Fibroblast of lung (primary cell): Measurements from ENCODE around the gene CPT1A. TPM values are rescaled to one million over a fixed set of nuclear protein-coding genes. Genes with fewer than 3 reads are reported as not detected.

Experiments used
- DNase-seq, 2 donors: peaks; one replicate each; pipeline versions ENCODE4 v3.0.0 to v3.0.0-alpha.2; 2010; ENCODE audit warnings: low read depth in 2 of 2
- H2AFZ ChIP-seq: 2 replicates; pipeline ENCODE4 v1.5.1; 2012; ENCODE audit warnings: low read length, control low read depth, inconsistent platforms
- H3K27ac ChIP-seq: 2 replicates; pipeline ENCODE4 v1.5.1; 2011; ENCODE audit warnings: low read length, control low read depth; ENCODE audit not compliant: insufficient read depth
- H3K27me3 ChIP-seq: 2 replicates; pipeline ENCODE4 v1.5.1; 2011; ENCODE audit warnings: mild to moderate bottlenecking, low read length; ENCODE audit not compliant: control insufficient read depth, insufficient read depth
- H3K36me3 ChIP-seq: 2 replicates; pipeline ENCODE4 v1.5.1; 2011; ENCODE audit warnings: low read length; ENCODE audit not compliant: control insufficient read depth, insufficient read depth
- H3K4me1 ChIP-seq: 2 replicates; pipeline ENCODE4 v1.5.1; 2011; ENCODE audit warnings: low read length; ENCODE audit not compliant: control insufficient read depth, insufficient read depth; ENCODE audit errors: extremely low read depth
- H3K4me2 ChIP-seq: 2 replicates; pipeline ENCODE4 v1.5.1; 2011; ENCODE audit warnings: low read length, control low read depth; ENCODE audit not compliant: insufficient read depth; ENCODE audit errors: extremely low read depth
- H3K4me3 ChIP-seq, 4 experiments: fragments of 200-600 bp in 1 of 4; sonication (generic) in 1 of 4; replicated peaks in 1 of 4; 2 replicates each; pipeline ENCODE4 v1.5.1; 2011 to 2016; ENCODE audit warnings: low read length in 4 of 4, low read depth in 3 of 4, mild to moderate bottlenecking in 3 of 4, control low read depth in 2 of 4, inconsistent platforms in 1 of 4, mixed read lengths in 1 of 4; ENCODE audit not compliant: insufficient read depth in 1 of 4; ENCODE audit errors: control extremely low read depth in 1 of 4
- H3K79me2 ChIP-seq: 2 replicates; pipeline ENCODE4 v1.5.1; 2012; ENCODE audit warnings: mild to moderate bottlenecking, low read length, inconsistent platforms; ENCODE audit not compliant: control insufficient read depth, insufficient read depth
- H3K9ac ChIP-seq: 2 replicates; pipeline ENCODE4 v1.5.1; 2011; ENCODE audit warnings: mild to moderate bottlenecking, low read length, control low read depth; ENCODE audit not compliant: insufficient read depth
- H3K9me3 ChIP-seq: 2 replicates; pipeline ENCODE4 v1.5.1; 2012; ENCODE audit warnings: low read depth, low read length; ENCODE audit not compliant: control insufficient read depth, insufficient read depth
- H4K20me1 ChIP-seq: 2 replicates; pipeline ENCODE4 v1.5.1; 2011; ENCODE audit warnings: low read length; ENCODE audit not compliant: control insufficient read depth, insufficient read depth; ENCODE audit errors: extremely low read depth
- EZH2 ChIP-seq: IDR thresholded peaks from 2 replicates; pipeline ENCODE4 v1.5.1; 2012; ENCODE audit warnings: low read length, control low read depth, mild to moderate bottlenecking; ENCODE audit errors: missing control alignments
- polyA plus RNA-seq, 2 donors: library from polyadenylated mRNA; depleted of rRNA in 1 of 2; stranded (reverse) in 1 of 2; unstranded in 1 of 2; fragments of >200 nt; gene quantifications; 2 replicates each; pipeline ENCODE4 v1.2.1, GENCODE V29; 2011 to 2012; ENCODE audit warnings: missing spikeins in 1 of 2
- total RNA-seq: library from RNA; depleted of rRNA; stranded (reverse); fragments of >200 nt; gene quantifications from 2 replicates; pipeline ENCODE4 v1.2.1, GENCODE V29; 2014
- TF ChIP-seq, protein P1 (sequence below), 2 donors: IDR thresholded peaks in 1 of 2; conservative IDR thresholded peaks in 1 of 2; 1 replicate in 1 of 2; 2 replicates in 1 of 2; pipeline ENCODE4 v1.5.1; 2011 to 2012; ENCODE audit warnings: low read length in 2 of 2, control low read depth in 1 of 2, inconsistent platforms in 1 of 2, low read depth in 1 of 2, mild to moderate bottlenecking in 1 of 2

CPT1A gene
- total and polyA plus RNA-seq, 2 donors (not counting 1 experiment from before 2014, with no cell fraction given), result 29.5 to 45.2 TPM

DNA sequence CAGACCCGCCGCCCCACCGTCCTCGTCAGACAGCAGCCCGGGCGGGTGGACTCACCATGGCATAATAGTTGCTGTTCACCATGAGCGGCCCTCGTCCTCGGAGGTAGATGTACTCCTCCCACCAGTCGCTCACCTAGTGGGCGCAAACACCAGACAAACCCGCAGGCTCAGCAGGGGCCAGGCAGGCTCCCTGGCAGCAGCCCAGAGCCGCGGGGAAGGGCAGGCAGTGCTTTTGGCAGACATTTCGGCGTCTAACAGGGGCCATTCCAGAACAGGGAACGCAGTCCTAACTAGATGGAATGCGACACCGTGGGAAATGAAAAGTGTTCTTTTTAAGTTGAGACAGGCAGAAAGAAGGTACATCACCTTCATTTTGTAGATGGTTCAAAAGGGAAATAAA lies 44.9 kb downstream of the CPT1A start:
- Histone ChIP-seq H3K27ac (no peak overlapping the region), H3K4me2 (no peak overlapping the region), H4K20me1 (no peaks in the 10 kb centered on the region), H3K9me3 (no peaks in the 10 kb centered on the region), H3K27me3 (no peaks in the 10 kb centered on the region), H3K79me2 (no peaks in the 10 kb centered on the region), H3K36me3 (peaks cover 31% of the 10 kb centered on the region), H3K9ac (no peak overlapping the region), H2AFZ (no peak overlapping the region), H3K4me1 (no peaks in the 10 kb centered on the region), H3K4me3 (no peak overlapping the region)
- DNase-seq, result peak in 1 of 2 donors; percentile 20
- TF ChIP-seq, protein P1, sequence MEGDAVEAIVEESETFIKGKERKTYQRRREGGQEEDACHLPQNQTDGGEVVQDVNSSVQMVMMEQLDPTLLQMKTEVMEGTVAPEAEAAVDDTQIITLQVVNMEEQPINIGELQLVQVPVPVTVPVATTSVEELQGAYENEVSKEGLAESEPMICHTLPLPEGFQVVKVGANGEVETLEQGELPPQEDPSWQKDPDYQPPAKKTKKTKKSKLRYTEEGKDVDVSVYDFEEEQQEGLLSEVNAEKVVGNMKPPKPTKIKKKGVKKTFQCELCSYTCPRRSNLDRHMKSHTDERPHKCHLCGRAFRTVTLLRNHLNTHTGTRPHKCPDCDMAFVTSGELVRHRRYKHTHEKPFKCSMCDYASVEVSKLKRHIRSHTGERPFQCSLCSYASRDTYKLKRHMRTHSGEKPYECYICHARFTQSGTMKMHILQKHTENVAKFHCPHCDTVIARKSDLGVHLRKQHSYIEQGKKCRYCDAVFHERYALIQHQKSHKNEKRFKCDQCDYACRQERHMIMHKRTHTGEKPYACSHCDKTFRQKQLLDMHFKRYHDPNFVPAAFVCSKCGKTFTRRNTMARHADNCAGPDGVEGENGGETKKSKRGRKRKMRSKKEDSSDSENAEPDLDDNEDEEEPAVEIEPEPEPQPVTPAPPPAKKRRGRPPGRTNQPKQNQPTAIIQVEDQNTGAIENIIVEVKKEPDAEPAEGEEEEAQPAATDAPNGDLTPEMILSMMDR (conservative IDR thresholded peaks at IDR 0.05 in 1 of 2, IDR thresholded peaks at IDR 0.05 in 1 of 2; ENCODE audit: low read depth in 1 of 2, low read length in 2 of 2), result no peak
- TF ChIP-seq EZH2, result no peak

DNA sequence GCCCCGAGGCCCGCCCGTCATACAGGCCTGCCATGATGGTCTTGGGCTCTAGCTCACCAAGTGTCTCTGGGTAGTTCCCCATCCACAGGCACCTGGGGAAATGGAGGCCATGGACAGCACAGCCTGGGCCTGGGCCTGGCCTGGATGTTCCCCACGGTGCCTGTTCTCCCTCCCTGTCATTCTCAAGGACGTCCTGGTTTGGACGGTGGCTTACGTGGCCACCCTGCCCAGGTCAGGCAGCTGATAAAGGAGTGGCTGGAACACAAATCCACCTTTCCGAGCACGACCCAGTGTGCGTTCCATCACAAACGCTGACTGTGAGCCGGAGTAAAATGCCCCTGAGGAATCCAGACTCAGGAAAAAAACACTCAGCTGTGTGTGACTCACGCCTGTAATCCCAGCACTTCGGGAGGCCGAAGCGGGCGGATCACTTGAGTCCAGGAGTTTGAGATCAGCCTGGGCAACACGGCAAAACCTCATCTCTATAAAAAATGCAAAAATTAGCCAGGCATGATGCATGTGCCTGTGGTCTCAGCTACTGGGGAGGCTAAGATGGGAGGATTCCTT lies 49.2 kb downstream of the CPT1A start:
- Histone ChIP-seq H4K20me1 (no peaks in the 10 kb centered on the region), H3K4me2 (no peak overlapping the region), H3K4me3 (no peak overlapping the region), H3K79me2 (no peaks in the 10 kb centered on the region), H3K9me3 (no peaks in the 10 kb centered on the region), H3K9ac (no peak overlapping the region), H3K36me3 (peaks cover 14% of the 10 kb centered on the region), H3K4me1 (no peaks in the 10 kb centered on the region), H2AFZ (no peak overlapping the region), H3K27me3 (no peaks in the 10 kb centered on the region), H3K27ac (no peak overlapping the region)
- peak in 1 of 2 donors; percentile 58 for DNase-seq
- no peak for TF ChIP-seq EZH2
- TF ChIP-seq, protein P1 (conservative IDR thresholded peaks at IDR 0.05 in 1 of 2, IDR thresholded peaks at IDR 0.05 in 1 of 2; ENCODE audit: low read depth in 1 of 2, low read length in 2 of 2), result no peak

DNA sequence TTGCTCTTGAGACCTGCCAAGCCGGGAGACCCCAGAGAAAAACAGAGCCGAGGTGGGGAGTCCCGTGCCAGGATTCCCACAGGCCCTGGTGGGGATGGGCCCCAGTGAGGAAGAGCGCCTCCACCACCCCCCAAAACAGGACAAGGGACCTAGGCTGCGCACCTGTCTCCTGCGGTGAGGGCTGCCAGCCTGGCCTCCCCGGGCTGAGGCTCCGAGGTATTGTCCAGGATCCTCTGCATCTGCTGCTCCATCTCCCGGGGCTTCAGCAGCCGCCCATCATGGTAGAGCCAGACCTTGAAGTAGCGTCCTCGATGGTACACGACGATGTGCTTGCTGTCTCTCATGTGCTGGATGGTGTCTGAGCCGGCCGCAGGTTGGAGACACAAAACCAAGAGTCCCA lies 57.1 kb downstream of the CPT1A start:
- Histone ChIP-seq H3K36me3 (peaks cover 26% of the 10 kb centered on the region), H3K4me1 (no peaks in the 10 kb centered on the region), H3K9ac (no peak overlapping the region), H3K79me2 (no peaks in the 10 kb centered on the region), H3K9me3 (no peaks in the 10 kb centered on the region), H3K27me3 (no peaks in the 10 kb centered on the region), H3K4me3 (no peak overlapping the region), H2AFZ (no peak overlapping the region), H3K4me2 (no peak overlapping the region), H4K20me1 (no peaks in the 10 kb centered on the region), H3K27ac (no peak overlapping the region)
- no peak for DNase-seq
- no peak for TF ChIP-seq EZH2
- TF ChIP-seq, protein P1 (conservative IDR thresholded peaks at IDR 0.05 in 1 of 2, IDR thresholded peaks at IDR 0.05 in 1 of 2; ENCODE audit: low read depth in 1 of 2, low read length in 2 of 2), result no peak
